Neural cell (in vitro differentiated cells): ENCODE measurements around the gene ANTXR1.

Experiments used
- CTCF ChIP-seq: fragments of 450-650 bp; IDR thresholded peaks from 2 replicates; pipeline ENCODE4 v1.5.1; 2014; ENCODE audit warnings: antibody characterized with exemption, mild to moderate bottlenecking, moderate library complexity; ENCODE audit not compliant: poor library complexity, severe bottlenecking
- POLR2AphosphoS5 ChIP-seq: IDR thresholded peaks from 2 replicates; pipeline ENCODE4 v1.6.1; 2012
- TAF1 ChIP-seq: IDR thresholded peaks from 2 replicates; pipeline ENCODE4 v1.6.1; 2012; ENCODE audit warnings: low read depth
- TF ChIP-seq, protein P1 (sequence below): IDR thresholded peaks from 2 replicates; pipeline ENCODE4 v1.6.1; 2012; ENCODE audit warnings: borderline replicate concordance

- TF ChIP-seq CTCF (no peak), TAF1 (no peak), POLR2AphosphoS5 (no peak)
- TF ChIP-seq, protein P1, sequence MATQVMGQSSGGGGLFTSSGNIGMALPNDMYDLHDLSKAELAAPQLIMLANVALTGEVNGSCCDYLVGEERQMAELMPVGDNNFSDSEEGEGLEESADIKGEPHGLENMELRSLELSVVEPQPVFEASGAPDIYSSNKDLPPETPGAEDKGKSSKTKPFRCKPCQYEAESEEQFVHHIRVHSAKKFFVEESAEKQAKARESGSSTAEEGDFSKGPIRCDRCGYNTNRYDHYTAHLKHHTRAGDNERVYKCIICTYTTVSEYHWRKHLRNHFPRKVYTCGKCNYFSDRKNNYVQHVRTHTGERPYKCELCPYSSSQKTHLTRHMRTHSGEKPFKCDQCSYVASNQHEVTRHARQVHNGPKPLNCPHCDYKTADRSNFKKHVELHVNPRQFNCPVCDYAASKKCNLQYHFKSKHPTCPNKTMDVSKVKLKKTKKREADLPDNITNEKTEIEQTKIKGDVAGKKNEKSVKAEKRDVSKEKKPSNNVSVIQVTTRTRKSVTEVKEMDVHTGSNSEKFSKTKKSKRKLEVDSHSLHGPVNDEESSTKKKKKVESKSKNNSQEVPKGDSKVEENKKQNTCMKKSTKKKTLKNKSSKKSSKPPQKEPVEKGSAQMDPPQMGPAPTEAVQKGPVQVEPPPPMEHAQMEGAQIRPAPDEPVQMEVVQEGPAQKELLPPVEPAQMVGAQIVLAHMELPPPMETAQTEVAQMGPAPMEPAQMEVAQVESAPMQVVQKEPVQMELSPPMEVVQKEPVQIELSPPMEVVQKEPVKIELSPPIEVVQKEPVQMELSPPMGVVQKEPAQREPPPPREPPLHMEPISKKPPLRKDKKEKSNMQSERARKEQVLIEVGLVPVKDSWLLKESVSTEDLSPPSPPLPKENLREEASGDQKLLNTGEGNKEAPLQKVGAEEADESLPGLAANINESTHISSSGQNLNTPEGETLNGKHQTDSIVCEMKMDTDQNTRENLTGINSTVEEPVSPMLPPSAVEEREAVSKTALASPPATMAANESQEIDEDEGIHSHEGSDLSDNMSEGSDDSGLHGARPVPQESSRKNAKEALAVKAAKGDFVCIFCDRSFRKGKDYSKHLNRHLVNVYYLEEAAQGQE, result no peak
These were observed 285.3 kb downstream of the ANTXR1 start for GRCh38 chr2:69298261-69298660.
